HG03439 (cell line): ENCODE data around the gene PCYT2.

Experiments
- ATAC-seq: cut with Tn5 transposase; IDR thresholded peaks from one replicate; pipeline ENCODE4 v1.9.1; 2021; ENCODE audit warnings: mild to moderate bottlenecking, moderate library complexity; ENCODE audit not compliant: unreplicated experiment

The PCYT2 gene

GRCh38 chr17:81877569-81877968 lies 33.6 kb downstream of the PCYT2 start:
- no peak for ATAC-seq

GRCh38 chr17:81871387-81872230 lies 39.6 kb downstream of the PCYT2 start:
- peak; percentile 47 for ATAC-seq

- ATAC-seq, result peak; percentile 14
These were observed 40.2 kb downstream of the PCYT2 start, which contains the start of gene ARHGDIA for GRCh38 chr17:81870981-81871386. TSS of gene ARHGDIA (minus strand) at chr17:81871337. CDS start at chr17:81869930, 1,407 bp downstream.

GRCh38 chr17:81870131-81870980 lies 40.8 kb downstream of the PCYT2 start:
- peak; percentile 7 for ATAC-seq

GRCh38 chr17:81869221-81870130 lies 41.7 kb downstream of the PCYT2 start:
- no peak for ATAC-seq

GRCh38 chr17:81868674-81869220 lies 42.5 kb downstream of the PCYT2 start:
- no peak for ATAC-seq

GRCh38 chr17:81867991-81868673 lies 43.1 kb downstream of the PCYT2 start:
- ATAC-seq, result no peak

GRCh38 chr17:81867170-81867990 lies 43.8 kb downstream of the PCYT2 start:
- ATAC-seq, result no peak

GRCh38 chr17:81866440-81867169 lies 44.6 kb downstream of the PCYT2 start:
- ATAC-seq, result no peak

GRCh38 chr17:81865733-81866439 lies 45.3 kb downstream of the PCYT2 start:
- no peak for ATAC-seq

- ATAC-seq, result no peak
These were observed 45.9 kb downstream of the PCYT2 start for GRCh38 chr17:81865358-81865732.

- ATAC-seq, result no peak
These were observed 47.1 kb downstream of the PCYT2 start for GRCh38 chr17:81863833-81864768.

- no peak for ATAC-seq
These were observed 48.0 kb downstream of the PCYT2 start for GRCh38 chr17:81863123-81863675.

- peak; percentile 78 for ATAC-seq
These were observed 50.2 kb downstream of the PCYT2 start for GRCh38 chr17:81860756-81861568.
